Vagina (tissue), 2 donors: Measurements from ENCODE around the gene TBL1XR1.

Experiments
- POLR2A ChIP-seq, 2 donors: fragments of 450-650 bp; IDR thresholded peaks; one replicate each; pipeline ENCODE4 v1.6.1; 2017; ENCODE audit warnings: antibody characterized with exemption in 2 of 2, mild to moderate bottlenecking in 2 of 2, moderate library complexity in 2 of 2
- POLR2AphosphoS5 ChIP-seq, 2 donors: sonication (generic); formaldehyde crosslinking; IDR thresholded peaks; one replicate each; pipeline ENCODE4 v1.9.0; 2017; ENCODE audit warnings: antibody characterized with exemption in 2 of 2, mild to moderate bottlenecking in 2 of 2, low read depth in 1 of 2; ENCODE audit not compliant: insufficient read depth in 1 of 2
- TF ChIP-seq, protein P1 (sequence below), 3 experiments: fragments of 450-650 bp in 2 of 3; fragments of 200-600 bp in 1 of 3; sonication (generic) in 1 of 3; IDR thresholded peaks; one replicate each; pipeline ENCODE4 v1.5.1; 2017 to 2019; ENCODE audit warnings: antibody characterized with exemption in 3 of 3, mild to moderate bottlenecking in 2 of 3, moderate library complexity in 2 of 3

DNA sequence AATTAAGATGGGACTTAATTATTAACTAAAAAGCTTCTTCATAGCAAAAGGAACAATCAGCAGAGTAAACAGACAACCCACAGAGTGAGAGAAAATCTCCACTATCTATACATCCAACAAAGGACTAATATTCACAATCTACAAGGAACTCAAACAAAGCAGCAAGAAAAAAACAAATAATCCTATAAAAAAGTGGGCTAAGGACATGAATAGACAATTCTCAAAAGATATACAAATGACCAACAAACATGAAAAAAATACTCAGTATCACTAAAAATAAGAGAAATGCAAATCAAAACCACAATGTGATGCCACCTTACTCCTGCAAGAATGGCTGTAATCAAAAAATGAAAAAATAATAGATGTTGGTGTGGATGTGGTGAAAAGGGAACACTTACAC, 103.3 kb downstream of the TBL1XR1 start:
- TF ChIP-seq, protein P1, sequence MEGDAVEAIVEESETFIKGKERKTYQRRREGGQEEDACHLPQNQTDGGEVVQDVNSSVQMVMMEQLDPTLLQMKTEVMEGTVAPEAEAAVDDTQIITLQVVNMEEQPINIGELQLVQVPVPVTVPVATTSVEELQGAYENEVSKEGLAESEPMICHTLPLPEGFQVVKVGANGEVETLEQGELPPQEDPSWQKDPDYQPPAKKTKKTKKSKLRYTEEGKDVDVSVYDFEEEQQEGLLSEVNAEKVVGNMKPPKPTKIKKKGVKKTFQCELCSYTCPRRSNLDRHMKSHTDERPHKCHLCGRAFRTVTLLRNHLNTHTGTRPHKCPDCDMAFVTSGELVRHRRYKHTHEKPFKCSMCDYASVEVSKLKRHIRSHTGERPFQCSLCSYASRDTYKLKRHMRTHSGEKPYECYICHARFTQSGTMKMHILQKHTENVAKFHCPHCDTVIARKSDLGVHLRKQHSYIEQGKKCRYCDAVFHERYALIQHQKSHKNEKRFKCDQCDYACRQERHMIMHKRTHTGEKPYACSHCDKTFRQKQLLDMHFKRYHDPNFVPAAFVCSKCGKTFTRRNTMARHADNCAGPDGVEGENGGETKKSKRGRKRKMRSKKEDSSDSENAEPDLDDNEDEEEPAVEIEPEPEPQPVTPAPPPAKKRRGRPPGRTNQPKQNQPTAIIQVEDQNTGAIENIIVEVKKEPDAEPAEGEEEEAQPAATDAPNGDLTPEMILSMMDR (IDR thresholded peaks at IDR 0.05) = no peak
- TF ChIP-seq POLR2A (IDR thresholded peaks at IDR 0.05) = no peak
- no peak for TF ChIP-seq POLR2AphosphoS5 (IDR thresholded peaks at IDR 0.05; ENCODE audit: insufficient read depth in 1 of 2, low read depth in 1 of 2)
